ENCODE data around the gene ZNF331. TPM values are rescaled to one million over a fixed set of nuclear protein-coding genes. Genes with fewer than 3 reads are reported as not detected.

Gene ZNF331
- polyA plus RNA-seq, 3 donors = 17.4 to 37.6 (median 18.3) TPM

DNA sequence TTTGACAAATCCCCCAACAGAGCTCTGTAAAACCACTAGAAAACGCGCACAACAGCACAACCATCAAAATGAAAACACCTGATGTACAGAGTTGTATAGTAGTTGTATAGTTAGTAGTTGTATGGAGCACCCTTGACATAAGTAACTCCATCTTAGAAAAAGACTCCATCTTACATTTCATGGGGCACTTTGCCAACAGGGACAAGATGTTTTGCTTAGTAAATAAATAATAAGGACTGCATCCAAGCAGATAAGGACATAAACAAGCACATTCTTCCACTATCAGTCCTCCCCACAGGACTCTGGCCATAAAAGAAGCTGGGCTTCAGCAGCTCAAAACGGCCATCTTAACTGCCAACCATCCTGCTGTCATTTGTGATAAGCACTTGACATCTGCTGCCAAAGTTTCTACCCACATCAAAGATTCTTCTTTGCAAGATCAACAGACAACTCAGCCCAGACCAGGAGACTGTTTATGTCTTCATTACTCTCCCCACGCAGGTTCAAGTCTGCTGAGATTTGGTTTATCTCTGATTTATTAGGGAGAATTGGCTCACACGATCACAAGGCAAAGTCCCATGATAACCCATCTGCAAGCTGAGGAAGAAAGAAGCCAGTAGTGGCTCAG is 20.7 kb upstream of the ZNF331 start:
- no peak for DNase-seq (ENCODE audit: extremely low read depth in 1 of 11, low read depth in 9 of 11, low spot score in 4 of 11)

DNA sequence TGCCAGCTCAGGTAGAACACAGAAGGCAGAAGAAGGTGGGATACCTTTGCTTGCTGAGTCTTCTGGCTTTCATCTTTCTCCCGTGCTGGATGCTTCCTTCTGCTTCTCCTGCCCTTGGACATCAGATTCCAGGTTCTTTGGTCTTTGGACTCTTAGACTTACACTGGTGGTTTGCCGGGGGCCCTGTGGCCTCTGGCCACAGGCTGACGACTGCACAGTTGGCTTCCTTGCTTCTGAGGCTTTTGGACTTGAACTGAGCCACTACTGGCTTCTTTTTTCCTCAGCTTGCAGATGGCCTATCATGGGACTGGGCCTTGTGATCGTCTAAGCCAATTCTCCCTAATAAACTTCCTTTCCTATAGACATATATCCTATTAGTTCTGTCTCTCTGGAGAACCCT is 19.8 kb upstream of the ZNF331 start:
- DNase-seq (ENCODE audit: extremely low read depth in 1 of 11, low read depth in 9 of 11, low spot score in 4 of 11) = no peak

DNA sequence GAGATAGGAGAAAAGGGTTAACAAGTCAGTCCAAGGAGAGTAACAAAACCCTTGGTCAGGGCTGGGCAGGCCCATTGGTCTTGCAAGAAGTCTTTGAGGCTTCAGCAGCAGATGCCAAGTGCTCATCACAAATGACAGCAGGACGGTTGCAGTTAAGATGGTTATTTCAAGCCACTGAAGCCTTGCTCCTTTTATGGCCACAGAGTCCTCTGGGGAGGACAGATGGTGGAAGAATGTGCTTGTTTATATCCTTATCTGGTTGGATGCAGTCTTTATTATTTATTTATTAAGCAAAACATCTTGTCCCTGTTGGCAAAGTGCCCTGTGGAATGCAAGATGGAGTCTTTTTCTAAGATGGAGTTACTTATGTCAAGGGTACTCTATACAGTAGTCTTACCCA is 19.2 kb upstream of the ZNF331 start:
- no peak for DNase-seq (ENCODE audit: extremely low read depth in 1 of 11, low read depth in 9 of 11, low spot score in 4 of 11)

DNA sequence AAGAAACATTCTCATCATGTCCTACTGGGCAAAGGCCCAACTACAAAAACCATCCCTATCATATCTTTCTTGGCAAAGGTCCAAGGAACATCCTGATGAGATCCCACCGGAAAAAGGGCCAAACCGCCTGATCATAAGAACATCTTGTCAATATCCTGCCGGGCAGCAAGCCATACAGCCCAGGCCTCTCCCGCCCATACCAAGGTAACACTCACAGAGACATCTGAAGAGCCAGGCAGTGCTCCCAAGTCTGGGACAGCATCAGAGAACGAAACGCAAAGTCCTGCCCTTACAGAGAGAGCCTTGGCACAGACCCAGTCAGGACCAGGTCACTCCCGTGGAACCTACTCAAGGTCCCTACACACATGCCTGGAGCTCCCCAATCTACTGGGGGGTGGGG is 18.5 kb upstream of the ZNF331 start:
- no peak for DNase-seq (ENCODE audit: extremely low read depth in 1 of 11, low read depth in 9 of 11, low spot score in 4 of 11)

DNA sequence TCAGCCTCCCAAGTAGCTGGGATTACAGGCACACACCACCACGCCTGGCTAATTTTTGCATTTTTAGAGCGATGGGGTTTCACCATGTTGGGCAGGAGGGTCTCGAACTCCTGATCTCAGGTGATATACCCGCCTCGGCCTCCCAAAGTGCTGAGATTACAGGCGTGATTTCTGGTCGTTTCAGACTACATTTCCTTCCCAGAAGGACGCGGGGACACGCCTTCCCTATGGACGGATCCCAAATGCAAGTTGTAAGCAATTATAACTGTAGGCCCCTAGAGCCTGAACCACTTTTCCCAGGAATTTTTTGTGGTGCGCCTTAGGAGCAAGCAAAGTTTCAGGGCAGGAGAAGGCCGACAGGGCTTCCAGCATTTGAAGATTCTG is 17.8 kb upstream of the ZNF331 start:
- no peak for DNase-seq (ENCODE audit: extremely low read depth in 1 of 11, low read depth in 9 of 11, low spot score in 4 of 11)

DNA sequence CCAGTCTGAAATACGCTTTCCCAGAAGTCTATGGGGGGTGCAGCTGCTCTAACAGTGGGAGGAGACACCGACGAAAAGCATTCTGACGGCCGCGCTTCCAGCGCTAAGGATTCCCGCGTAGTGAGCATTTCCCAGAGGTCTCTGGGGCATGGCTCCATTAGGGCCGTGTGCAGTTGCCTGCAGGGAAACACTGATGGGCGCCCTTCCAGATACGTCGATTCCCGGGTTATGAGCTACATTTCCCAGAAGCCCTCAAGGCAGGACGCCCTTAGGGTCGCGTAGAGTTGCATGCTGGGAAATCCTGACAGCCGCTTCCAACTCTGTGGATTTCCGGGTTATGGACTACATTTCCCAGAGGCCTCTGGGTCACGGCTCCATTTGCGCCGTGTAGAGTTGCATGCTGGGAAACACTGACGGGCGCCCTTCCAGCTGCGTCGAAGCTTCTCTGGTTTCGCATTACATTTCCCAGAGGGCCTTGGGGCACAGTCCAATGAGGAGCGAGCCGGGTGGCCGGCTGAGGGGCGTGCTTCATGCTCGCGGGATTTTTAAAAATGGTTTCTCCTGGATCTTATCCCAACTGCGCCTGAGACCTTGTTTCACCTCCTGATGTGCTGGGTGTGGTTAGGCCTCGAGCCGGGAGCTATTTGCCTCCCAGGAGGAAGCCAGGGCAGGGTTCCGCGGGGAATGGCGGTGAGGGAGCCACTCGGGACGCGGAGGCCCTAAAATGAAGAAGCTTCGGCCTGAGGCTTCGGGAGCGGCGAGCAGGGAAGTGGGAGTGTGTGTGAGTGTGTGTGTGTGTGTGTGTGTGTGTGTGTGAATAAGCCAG is 17.2 kb upstream of the ZNF331 start:
- peak; percentile 95 to 99 (median 98) for DNase-seq (ENCODE audit: extremely low read depth in 1 of 11, low read depth in 9 of 11, low spot score in 4 of 11)

DNA sequence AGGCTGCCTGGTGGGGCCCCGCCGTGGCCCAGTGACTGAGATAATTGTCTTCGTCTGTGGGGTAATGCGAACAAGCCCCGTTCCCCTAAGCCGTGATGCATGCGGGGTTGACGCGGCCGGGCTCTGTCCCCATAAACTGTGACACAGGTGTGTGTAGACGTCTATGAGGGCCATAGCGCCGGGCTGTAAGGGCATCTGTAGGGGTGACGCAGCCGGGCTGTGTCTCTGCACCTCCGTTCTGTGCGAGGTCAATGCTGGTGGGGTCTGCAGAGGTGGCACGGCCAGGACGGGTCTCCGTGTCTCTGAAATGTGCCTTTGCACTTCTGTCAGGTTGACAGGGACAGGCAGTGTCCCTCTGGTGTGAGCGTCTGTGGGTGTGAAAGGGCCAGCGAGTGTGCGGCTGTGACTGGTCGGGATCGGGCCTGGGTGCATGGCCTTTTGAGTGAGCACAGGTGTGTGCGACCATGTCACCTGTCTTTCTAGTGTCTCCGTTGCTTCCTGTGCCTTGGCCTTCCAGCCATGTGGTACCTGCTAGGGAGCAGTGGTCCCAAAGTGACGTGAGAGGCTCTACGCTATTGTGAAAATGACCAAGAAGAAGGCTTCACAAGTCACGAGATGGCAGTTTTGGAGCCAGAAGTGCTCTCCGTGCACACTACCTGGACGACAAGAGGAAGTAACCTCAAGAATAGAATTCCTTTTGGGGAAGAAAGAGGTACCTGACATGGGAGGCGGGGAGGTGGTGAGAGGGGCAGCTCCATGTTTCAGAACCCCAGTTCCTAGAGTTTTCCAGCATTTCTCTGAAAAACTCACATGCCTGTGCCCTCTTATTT is 16.4 kb upstream of the ZNF331 start:
- DNase-seq (ENCODE audit: extremely low read depth in 1 of 11, low read depth in 9 of 11, low spot score in 4 of 11) = no peak

DNA sequence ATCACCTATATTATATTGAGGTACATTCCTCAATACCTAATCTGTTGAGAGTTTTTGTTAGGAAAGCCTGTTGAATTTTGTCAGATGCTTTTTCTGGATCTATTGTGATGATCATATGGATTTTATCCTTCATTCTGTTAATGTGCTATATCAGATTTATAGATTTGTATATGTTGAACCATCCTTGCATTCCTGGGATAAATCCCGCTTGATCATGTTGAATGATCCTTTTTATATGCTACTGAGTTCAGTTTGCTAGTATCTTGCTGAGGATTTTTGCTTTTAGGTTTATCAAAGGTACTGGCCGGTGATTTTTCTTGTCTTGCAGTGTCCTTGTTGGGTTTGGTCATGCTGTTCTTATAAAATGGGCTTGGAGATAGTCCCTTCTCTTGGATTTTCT is 12.0 kb upstream of the ZNF331 start:
- DNase-seq (ENCODE audit: extremely low read depth in 1 of 11, low read depth in 9 of 11, low spot score in 4 of 11) = no peak

DNA sequence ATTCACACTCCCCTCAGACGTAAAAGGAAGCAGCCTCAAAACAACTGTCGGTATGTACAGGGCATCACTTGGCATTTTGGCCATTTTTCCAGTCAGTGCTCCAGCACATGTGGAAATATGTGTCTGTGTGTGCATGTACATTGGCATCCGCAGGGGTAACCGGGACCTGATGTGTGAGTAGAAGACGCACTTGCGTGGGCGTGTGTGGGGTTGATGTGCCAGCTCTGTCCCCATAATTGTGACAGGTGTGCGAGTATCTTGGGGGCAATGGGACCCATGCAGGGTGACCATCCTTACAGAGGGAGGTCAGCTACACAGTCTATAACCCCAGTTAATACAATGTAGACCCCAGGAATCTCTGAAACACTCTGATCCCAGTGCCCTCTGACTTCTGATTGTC is 7.3 kb upstream of the ZNF331 start:
- DNase-seq (ENCODE audit: extremely low read depth in 1 of 11, low read depth in 9 of 11, low spot score in 4 of 11) = no peak

DNA sequence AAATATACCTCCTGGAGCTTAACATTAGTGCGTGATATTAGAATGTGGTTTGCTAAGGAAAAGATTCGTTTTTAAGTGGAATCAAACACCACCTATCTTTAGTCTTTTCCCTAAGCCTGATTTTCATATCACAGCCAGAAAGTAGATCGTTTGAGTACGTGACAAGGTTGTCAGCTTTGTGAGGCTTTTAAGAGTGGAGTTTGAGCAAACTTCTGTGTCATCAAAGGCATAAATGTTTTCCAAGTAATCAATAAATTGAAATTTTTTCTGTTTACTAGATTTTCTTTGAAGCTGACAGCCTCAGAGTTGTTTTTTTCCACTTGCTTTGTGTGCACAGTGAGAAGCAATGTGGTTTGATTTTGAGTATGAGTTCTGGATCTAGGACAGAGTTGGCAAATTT is 6.5 kb upstream of the ZNF331 start:
- DNase-seq (ENCODE audit: extremely low read depth in 1 of 11, low read depth in 9 of 11, low spot score in 4 of 11) = no peak

DNA sequence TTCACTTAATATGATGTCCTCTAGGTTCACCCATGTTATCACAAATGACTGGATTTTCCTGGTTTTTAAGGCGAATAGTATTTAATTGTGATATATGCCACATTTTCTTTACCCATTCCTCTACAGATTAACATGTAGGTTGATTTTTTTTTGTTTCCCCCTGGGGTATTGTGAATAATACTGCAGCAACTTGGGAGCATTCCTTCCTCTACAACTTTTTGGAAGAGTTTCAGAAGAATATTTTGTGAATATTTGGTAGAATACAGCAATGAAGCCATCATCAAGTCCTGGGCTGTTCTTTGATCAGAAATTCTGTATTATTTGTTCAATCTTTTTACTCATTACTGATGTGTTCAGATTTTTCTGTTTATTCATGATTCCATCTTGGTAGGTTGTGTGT is 5.6 kb upstream of the ZNF331 start:
- no peak for DNase-seq (ENCODE audit: extremely low read depth in 1 of 11, low read depth in 9 of 11, low spot score in 4 of 11)

DNA sequence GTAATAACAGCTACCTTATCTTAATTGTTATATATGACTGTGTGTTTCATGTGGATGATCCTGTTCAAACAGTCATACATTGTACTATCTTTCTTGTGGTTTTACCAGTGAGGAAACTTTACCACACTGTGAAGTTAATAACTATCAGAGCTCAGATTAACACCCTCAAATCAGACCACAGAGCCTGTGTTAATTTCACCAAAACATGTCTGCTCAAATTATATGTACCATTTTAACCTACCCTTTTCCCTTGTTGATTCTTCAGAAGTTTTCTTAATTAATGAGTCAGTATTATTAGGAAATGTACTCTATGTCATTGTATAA is 1.8 kb upstream of the ZNF331 start:
- DNase-seq (ENCODE audit: extremely low read depth in 1 of 11, low read depth in 9 of 11, low spot score in 4 of 11) = no peak

DNA sequence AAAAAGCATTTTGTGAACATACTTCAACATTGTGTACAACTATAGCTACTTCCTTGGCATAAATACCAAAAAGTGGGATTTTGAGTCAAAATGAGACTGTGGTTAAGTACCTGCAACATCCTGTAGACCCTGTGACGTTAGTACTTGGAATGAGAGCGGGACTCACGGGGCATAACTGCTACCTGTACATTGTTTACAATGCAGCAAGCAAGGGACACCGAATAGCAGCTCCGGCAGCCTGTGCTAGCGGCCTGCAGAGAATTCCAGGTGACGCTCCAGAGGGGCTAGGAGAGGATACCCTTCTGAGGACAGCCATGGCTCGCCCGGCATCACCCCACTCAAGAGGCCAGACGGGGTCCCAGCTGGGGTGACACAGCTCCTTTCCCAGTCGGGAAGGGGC is 824 bp upstream of the ZNF331 start:
- DNase-seq (ENCODE audit: extremely low read depth in 1 of 11, low read depth in 9 of 11, low spot score in 4 of 11) = no peak

DNA sequence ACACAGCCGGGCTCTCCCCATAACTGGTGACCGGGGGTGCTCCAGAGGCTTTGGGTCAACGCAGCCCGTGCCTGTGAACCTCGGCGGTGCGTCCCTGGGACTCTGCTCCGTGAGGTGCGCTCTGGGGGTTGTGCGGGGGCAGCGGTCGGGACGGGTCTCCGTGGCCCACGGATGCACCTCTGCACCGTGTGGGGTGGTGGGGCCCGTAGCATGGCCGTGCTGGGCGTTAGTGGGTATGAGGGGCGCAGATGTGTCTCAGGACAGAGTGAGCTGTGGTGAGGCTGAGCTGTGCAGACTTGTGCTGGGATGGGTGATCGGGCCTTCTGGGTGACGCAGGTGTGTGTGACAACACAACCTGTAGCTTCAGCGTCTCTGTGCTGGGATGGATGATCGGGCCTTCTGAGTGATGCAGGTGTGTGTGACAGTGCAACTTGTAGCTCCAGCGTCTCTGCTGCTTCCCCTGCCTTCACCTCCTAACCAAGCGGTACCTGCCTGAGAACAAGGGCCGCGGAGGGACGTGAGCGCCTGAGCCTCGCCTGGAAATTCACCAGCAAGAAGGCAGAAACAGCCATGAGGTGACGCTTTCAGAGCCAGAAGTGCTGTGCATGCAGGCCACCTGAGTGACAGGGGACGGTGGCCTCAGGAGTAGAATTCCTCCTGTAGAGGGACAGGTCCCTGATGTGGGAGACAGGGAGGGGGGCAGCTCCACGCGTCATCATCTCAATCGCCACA is 599 bp downstream of the ZNF331 start:
- no peak for DNase-seq (ENCODE audit: extremely low read depth in 1 of 11, low read depth in 9 of 11, low spot score in 4 of 11)

DNA sequence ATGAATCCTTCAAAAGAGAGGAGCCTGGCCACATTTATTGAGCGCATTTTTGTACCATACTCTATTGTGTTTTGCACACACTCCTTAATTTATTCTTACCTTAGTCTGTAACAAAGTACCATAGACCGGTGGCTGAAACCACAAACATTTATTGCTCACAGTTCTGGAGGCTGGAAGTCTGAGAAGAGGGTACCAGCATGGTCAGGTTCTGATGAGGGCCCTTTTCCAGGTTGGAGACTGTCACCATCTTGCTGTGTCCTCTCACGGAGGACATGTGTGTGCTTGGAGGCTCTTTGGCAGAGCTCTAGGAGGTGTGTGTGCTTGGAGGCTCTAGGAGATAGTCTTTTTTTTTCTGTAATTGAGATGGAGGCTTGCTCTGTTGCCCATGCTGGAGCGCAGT is 2.1 kb downstream of the ZNF331 start:
- no peak for DNase-seq (ENCODE audit: extremely low read depth in 1 of 11, low read depth in 9 of 11, low spot score in 4 of 11)

DNA sequence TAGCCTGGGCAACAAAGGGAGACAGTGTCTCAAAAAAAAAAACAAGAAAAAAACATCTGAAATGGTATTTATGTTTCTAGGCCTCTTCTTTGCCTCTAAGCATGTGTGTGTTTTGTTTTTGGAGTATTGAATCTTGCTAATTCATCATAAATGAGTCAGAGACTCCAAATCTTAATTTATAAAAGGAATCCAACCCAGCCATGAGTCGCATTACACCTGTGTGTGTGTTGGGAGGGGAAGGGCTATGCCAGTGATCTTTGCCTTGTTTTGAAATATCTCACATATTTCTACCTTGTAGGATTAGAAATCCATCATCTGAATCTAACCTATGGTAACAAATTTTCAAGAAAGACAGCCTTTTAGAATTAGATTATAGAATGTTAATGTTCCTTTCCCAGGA is 4.0 kb downstream of the ZNF331 start:
- no peak for DNase-seq (ENCODE audit: extremely low read depth in 1 of 11, low read depth in 9 of 11, low spot score in 4 of 11)

DNA sequence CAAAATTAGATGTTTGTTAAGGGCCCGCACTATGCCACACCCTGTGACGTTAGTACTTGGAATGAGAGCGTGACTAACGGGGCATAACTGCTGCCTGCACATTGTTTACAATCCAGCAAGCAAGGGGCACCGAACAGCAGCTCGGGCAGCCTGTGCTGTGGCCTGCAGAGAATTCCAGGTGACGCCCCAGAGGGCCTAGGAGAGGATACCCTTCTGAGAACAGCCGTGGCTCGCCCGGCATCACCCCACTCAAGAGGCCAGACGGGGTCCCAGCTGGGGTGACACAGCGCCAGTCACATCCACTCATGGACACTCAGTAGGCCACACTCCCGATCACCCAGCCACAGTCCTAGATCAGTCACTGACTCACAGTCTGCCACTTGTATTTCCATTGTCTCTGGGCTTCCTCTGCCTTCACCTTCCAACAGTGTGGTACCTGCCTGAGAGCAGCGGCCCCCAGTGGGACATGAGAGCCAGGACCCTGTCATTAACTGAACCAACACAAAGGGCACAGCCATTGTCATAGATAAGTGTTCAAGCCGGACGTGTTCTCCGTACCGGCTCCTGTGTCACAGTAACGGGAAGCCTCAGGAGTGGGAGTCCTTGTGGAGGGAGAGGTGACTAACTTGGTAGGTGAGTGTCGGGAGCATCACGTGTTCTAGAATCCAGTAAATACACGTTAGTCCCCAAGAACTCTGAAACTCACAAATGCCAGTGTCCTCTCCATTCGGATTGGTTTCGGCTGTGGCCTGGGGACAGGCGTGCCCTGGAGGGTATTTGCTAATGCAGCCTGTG is 7.5 kb downstream of the ZNF331 start:
- no peak for DNase-seq (ENCODE audit: extremely low read depth in 1 of 11, low read depth in 9 of 11, low spot score in 4 of 11)

DNA sequence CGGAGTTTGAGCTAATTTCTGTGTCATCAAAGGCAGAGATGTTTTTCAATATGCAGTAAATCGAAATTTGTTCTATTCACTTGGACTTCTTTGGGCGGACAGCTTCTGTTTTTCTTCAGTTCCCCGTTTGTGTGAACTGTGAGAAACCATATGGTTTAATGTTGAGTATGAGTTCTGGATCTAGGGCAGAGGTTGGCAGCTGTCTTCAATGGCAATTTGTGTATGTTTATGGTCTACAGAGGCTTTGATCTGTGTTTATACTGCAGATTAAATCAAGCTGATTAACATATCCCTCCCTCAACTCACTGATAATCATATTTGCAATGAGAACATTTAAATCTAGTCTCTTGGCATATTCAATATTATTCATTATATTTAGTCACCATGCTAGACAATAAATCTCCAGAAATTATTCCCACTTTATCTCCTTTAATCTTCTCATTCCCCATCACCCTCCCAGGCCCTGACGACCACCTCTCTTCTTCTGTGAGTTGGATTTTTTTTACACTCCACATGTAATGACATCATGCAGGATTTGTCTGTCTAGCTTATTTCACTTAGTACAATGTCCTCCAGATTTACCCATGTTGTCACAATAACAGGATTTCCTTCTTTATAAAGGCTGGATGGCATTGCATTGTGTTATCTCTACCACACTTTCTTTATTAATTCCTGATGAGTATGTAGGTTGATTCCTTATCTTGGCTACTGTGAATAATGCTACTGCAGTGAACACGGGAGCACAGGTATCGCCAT is 9.0 kb downstream of the ZNF331 start:
- DNase-seq (ENCODE audit: extremely low read depth in 1 of 11, low read depth in 9 of 11, low spot score in 4 of 11) = no peak
